NCI-H2196 treated with DMSO at 0.1 percent for 48 hours (cell line): ENCODE measurements around the gene FBLIM1.

ENCODE experiments used
- DNase-seq: peaks from one replicate; lab custom pipeline; 2025; ENCODE audit not compliant: unreplicated experiment; lab: John Stamatoyannopoulos, UW

The FBLIM1 gene, protein sequence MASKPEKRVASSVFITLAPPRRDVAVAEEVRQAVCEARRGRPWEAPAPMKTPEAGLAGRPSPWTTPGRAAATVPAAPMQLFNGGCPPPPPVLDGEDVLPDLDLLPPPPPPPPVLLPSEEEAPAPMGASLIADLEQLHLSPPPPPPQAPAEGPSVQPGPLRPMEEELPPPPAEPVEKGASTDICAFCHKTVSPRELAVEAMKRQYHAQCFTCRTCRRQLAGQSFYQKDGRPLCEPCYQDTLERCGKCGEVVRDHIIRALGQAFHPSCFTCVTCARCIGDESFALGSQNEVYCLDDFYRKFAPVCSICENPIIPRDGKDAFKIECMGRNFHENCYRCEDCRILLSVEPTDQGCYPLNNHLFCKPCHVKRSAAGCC

GRCh38 chr1:15758343-15758931 lies at the start of gene FBLIM1:
Gene FBLIM1 (plus strand): TSS chr1:15758795. CDS start chr1:15764984, 6,189 bp downstream.
- DNase-seq: no peak

GRCh38 chr1:15709226-15709625 lies 49.4 kb upstream of the FBLIM1 start:
- no peak for DNase-seq

- DNase-seq: no peak
Measured at GRCh38 chr1:15712168-15712567, 46.4 kb upstream of the FBLIM1 start.

DNA sequence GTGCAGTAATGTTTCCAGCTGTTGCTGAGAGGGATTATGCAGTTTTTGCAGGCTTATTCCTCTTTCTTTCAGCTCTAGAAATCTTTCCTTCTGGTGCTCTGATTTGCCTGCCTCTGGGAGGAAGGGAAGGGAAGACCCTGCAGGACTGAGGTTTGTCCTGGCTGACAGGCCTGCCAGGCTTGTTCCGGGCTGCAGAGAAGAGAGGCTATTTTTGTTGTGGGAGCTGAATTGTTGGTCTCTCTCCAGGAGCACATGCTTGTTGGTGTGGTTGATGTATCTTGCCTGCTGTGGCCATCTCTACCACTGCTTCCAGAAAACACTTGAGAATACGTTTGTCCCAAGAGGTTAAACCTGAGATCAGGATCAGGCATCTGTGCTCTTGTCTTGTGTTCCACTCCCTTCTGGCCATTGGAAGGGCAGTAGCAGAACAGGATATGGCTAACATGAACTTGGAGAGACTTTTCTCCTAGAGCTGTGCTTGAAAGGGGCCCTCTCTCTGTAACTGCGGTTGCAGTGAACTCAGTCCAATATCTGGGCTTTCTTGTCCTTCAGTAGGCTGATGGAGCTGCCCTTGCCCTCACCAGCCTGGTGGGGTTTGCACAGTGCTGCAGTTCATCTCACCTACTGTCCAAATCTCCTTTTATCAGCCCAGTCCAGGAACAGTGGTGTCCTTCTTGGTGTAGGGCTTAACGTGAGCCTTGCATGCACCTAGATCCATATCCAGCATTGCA lies 44.0 kb upstream of the FBLIM1 start:
- DNase-seq: no peak

DNA sequence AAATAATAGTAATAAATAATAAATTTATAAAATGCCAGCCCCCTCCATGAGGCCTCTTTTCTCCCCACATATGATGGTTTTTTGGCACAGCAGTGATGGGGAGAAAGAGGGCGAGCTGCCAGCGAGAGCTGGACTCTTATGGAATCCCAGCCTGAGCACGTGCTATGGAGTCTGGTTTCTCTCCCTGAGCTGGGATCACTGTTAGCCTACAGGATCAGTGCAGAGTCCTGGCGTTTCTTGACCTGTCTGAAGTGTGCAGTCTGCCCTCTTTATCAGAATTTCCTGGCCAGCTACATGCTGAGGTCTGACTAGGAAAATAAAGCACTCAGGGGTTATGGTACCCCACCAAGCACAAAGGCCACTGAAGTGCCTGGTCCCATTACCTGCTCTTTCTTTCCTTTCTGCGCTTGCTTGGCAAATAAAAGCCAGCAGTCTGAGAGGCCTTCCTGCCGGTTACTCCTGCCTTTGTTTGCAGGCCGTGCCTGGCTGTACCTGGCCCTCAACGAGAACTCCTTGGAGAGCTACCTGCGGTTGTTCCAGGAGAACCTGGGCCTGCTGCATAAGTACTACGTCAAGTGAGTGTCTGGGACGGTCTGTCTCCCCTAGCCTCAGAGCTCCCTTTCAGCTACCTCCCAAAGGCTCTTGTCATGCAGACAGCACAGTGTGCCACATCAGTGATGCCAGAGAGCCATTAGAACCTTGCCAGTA lies 41.0 kb upstream of the FBLIM1 start:
- peak; percentile 16 for DNase-seq

- DNase-seq: no peak
Measured at GRCh38 chr1:15718199-15718601, 40.4 kb upstream of the FBLIM1 start.

DNA sequence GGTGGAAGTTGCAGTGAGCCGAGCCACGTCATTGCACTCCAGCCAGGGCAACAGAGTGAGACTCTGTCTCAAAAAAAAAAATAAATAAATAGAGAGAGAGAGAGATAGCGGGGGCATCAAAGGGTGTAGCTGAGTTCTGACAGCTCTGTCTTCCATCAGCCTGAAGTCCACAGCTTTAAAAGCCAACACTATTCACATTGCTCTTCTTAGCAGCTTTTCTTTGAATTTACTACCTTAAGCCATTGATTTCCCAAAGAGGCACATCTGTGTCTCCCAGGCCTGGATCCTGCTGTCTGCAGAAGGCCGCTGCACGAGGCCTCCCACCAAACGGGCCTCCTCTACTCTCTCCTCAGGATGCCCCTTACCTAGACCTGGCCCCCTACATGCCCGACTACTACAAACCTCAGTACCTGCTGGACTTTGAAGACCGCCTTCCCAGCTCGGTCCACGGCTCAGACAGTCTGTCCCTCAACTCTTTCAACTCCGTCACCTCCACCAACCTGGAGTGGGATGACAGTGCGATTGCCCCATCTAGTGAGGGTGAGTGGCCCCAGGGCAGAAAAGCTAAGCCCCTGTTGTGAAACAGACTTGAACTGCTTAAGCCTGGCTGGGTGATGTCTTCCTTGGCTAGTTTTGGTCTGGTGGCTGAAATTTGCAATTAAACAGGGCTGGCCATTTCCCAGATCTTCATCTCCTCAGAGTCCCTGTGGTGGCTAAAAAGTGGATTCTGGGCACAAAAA lies 39.0 kb upstream of the FBLIM1 start:
- no peak for DNase-seq

- DNase-seq: no peak
Measured at GRCh38 chr1:15720861-15721260, 37.7 kb upstream of the FBLIM1 start.

DNA sequence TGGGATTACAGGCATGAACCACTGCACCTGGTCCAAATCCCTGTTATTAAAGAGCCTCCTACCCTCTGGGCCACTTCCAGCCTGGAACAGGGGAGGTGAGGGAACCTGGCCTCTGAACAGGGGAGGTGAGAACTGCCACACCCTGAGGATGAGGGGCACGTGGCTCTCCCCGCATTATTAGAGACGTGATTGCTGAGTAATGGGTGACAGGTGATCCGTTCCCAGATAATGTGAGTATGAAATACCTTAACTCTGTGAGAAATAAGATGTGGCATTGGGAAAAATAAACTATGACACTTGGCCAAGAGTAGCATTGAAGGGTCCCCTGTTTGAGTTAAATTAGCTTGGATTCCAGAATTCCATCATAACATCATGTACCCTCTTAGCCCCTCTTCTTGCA lies 36.2 kb upstream of the FBLIM1 start:
- no peak for DNase-seq

- DNase-seq: no peak
Measured at GRCh38 chr1:15722836-15723532, 35.6 kb upstream of the FBLIM1 start.

- no peak for DNase-seq
Measured at GRCh38 chr1:15723631-15724246, 34.9 kb upstream of the FBLIM1 start.

DNA sequence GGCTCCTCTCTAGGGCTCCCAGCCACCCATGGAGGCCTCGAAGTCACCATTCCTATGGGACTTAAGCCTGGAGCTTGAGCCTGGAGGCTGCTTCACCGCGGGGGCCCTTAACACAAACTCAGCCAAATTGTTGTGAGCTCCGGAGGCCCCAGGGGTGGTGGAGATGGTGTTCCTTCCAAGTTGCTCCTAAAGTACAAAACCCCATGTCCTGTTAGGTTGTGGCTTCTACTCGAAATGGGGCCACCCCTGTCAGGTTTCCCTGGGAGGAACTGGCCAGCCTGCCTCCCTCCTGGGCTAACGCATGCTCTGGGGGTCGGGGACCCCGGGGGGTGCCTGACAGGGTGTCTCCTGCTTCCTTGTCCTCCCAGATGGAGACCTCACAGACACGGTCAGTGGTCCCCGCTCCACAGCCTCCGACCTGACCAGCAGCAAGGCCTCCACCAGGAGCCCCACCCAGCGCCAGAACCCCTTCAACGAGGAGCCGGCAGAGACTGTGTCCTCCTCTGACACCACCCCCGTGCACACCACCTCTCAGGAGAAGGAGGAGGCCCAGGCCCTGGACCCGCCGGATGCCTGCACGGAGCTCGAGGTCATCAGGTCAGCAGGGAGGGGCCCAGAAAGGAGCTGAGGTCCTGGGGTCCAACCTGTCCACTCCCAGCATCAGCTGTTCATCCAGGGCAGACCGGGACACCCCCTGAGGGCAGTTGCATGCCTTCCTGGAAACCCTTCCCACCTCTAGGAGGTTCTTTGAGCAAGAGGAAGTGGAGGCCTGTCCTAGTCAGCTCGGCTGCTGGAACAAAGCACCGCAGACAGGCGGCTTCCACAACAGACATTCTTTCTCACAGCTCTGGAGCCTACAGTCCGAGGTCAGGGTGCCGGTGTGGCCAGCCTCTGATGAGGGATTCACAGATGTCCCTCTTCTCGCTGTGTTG lies 33.4 kb upstream of the FBLIM1 start:
- DNase-seq: no peak

- DNase-seq: no peak
Measured at GRCh38 chr1:15726508-15726907, 32.1 kb upstream of the FBLIM1 start.

DNA sequence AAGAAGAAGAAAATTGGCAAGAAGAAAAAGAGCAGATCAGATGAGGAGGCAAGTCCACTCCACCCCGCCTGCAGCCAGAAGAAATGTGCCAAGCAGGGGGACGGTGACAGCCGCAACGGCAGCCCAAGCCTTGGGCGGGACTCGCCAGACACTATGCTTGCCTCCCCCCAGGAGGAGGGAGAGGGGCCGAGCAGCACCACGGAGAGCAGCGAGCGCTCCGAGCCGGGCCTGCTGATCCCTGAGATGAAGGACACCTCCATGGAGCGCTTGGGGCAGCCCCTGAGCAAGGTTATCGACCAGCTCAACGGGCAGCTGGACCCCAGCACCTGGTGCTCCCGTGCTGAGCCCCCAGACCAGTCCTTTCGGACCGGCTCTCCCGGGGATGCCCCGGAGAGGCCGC lies 31.6 kb upstream of the FBLIM1 start:
- no peak for DNase-seq

GRCh38 chr1:15727424-15727823 lies 31.2 kb upstream of the FBLIM1 start:
- no peak for DNase-seq

DNA sequence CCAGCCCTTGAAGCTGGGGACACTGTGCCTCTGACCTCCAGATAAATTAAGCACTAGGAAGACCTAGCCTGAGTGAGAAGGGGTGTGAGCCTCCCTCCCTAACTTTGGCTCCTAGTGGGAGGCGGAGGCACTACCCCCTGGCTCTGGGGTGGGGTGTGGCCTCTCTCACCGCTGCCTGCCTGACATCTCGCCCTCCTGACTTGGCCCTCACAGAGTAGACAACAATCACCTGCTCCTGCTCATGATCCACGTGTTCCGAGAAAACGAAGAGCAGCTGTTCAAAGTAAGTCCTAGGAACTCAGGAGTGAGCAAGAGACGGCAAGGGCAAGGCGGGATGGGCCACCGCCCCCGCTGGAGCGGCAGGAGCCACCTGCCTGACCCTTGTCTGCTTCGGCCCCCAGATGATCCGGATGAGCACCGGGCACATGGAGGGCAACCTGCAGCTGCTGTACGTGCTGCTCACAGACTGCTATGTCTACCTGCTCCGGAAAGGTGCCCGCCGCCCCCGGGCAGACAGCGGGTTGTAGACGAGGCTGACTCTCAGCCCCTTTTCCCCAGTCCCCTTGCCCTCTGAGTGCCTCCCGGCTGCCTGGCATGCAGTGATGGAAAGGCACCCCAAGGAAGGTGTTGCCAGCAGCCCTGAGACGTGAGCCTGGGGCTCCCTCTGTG lies 30.6 kb upstream of the FBLIM1 start:
- DNase-seq: no peak

DNA sequence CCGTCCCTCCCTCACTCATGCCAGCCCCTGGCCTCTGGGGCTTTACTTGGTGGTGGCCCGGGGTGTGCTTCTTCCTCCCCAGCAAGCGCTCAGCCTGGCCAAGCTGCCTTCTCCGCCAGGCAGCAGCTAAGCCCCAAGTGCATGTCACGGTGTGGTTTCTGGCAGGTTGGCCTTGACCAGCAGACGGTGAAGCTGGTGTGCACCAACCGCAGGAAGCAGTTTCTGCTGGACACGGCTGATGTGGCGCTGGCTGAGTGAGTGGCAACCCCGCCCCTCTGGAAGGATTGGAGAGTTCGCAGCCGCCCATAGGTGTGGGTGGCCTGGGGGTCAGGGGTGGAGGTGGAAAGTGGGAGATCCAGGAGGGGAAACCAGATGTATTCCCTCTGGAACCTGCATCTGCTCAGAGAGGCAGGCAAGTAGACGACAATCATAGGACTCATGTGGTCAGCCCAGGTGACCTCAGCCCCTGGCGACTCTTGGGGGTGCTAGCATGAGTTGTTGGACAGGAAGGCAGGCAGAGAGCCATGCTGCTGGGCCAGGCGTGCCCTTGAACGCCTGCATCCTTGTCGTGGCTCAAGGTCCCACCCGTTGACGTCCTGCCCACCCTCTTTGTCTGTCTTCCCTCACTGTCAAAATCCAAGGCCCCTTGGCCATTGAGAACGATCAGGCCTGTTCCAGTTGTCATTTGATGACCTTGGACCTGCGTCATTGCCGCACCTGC lies 29.5 kb upstream of the FBLIM1 start:
- DNase-seq: no peak
